T1000 (cell line): ENCODE results near the gene KDM7A.

ENCODE experiments used
- DNase-seq: peaks from one replicate; lab custom pipeline; 2025; ENCODE audit warnings: mixed read lengths; lab: John Stamatoyannopoulos, UW

KDM7A gene

DNA sequence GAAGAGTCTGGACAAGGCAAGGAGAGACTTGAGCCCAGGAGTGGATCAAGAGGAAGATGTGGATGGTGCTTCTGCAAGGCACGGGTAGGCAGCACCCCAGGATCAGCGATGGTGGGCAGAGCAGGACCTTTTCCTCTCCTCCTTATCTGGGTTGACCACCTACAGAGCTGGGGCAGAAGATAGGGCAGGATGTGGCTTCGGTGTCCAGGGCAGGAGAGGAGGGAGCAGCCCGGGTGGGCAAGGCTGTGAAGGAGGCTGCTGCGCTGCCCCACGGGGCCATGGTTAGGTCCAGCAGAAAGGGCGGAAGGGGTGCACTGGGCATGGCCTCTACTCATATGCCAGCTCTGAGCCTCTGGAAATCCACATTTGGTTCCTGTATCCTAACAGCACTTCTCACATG is 94.0 kb downstream of the KDM7A start:
- no peak for DNase-seq

DNA sequence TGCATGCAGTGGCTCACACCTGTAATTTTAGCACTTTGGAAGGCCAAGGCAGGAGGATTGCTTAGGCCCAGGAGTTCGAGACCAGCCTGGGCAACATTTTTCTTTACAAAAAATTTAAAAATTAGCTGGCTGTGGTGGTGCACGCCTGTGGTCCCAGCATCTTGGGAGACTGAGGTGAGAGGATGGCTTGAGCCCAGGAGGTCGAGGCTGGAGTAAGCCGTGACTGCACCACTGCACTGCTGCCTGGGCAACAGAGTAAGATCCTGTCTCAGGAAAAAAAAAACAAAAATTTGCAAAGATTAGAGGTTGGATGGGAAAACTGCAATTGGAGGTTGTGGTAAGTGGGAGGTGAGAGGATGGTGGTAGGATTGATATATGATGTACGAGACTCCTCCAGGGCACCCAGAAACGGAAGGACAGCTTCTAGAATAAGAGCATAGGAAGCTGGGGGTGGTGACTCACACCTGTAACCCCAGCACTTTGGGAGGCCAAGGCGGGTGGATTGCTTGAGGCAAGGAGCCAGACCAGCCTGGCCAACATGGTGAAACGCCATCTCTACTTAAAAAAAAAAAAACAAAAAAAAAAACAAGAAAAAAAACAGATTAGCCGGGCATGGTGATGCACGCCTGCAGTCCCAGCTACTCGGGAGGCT is 94.9 kb downstream of the KDM7A start:
- DNase-seq = no peak

DNA sequence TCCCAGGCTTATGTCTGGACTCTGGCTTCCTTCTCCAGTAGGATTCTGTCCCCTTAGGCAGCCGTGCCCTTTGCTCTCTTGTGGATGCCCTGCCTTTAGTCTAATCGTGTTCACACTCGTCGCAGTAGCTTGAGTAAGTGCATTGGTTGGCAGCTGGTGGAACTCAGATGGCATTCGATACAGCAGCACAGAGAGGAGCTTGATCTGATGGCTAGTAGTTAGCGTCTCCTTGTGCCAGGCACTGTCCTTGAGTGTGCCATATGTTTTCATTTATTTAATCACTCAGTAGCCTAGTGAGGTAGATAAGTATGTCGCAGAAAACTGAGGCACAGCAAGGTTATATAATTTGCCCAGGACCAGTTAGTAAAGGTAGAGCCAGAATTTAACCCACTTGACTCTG is 95.9 kb downstream of the KDM7A start:
- no peak for DNase-seq

DNA sequence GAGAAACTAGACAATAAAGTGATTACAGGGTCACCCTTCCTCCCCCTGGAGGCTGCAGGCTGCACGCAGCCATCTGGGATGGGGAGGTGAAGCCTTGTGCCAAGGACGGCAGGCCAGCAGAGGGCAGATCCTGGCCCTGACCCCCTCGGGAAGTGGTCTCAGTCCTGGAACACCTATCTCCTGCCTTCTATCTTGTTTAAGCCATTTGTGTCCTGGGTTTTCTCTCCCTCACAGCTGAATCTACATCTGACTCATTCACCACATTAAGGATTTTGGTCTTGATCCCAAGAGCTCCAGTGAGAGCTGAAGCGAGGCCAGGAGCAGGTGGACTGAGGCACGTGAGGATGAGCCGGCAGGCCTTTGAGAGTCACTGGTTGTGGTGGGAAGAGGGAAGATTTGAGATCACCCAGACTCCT is 97.7 kb downstream of the KDM7A start:
- DNase-seq = no peak

DNA sequence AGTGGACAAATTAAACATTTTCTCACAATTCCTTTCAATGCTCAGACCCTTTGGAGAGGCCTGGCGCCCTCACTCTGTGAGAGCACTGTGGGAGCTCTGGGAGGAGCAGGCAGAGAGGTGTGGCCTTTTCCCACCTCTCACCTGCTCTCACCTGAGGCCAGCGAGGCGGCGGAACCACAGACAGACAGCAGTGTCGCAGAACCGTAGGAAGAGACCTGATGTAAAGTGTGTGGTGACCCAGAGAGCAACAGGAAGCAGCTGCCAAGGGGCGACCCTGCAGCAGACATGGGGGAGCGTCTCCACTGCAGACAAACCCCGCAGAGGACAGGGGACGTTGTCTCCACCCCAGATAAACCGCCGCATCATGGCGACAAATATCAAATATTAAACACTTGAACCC is 98.4 kb downstream of the KDM7A start:
- no peak for DNase-seq

DNA sequence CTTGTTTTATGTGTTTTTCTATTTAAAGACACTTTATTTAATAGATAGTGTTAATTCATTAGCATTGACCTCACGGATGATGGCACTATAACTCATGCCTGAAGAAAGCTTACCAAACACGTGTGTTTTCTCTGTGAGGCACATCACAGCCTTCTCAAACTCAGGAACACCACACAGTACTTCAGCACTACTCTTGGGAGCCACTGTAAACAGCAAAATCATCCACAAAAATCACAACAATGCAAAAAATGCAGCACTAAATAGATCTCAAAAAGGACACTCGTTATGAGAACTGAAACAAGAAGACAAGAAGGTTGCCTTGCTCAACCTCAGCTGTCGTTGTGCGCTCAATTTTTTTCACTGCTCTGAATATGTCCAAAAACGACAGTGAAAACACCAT is 102.0 kb downstream of the KDM7A start:
- DNase-seq = no peak

DNA sequence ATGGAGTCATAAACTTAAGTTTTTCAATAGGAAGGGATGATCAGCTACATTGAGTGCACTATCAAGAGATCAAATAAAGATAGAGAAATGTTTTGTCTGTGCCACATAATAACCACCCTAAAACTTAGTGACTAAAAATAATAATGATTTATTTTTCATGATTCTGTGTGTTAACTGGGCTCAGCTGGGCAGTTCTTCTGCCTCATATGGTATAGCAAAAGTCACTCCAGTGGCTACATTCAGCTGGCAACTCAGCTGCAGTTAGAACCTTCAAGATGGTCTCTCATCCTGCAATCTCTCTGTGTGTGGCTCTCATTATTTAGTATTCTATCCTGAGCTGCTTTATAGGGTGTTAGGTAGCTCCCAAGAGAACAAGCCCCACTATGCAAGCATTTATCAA is 106.2 kb downstream of the KDM7A start:
- no peak for DNase-seq

DNA sequence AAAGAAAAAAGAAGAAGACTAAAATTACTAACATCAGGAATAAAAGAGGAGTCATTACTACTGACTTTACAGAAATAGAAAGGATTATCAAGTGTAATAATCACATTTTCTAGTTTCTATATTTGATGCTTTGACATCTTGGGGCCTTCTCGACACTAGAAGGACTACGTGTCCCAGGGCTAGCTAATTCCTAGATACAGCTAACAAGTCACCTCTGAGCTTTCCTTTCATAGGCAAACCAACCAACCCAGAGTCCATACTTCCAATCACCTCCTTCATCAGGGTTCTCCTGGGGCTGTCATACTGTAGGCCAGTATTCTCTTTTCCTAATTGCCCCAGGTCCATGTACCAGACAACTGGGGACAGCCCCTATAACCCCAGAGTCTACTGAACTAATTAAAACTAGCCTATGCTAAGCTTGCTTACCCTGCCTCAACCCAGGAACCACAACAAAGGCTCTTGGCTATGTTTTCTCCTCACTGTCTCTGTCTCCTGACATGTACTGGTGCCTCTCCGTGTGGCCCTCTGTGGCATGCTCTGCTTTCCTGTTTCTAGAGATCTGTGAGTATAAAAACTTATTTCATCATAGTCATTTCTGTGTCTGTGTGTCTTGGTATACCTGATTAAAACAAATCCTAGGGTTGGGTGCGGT is 107.4 kb downstream of the KDM7A start:
- no peak for DNase-seq

DNA sequence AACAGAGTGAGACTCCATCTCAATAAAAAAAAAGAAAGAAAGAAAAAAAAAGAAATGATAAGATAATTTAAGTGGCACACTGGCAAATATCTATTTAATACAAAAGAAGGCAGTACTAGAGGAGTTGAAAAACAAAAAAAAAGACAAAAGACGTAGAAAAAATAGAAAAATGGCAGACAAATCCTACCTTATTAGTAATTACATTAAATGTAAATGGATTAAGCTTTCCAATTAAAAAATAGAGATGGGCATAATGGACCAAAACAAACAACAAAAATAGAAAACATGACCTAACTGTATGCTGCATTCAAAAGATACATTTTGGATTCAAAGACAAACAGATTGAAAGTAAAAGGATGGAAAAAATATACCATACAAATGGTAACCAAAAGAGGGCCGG is 108.8 kb downstream of the KDM7A start:
- DNase-seq = no peak

DNA sequence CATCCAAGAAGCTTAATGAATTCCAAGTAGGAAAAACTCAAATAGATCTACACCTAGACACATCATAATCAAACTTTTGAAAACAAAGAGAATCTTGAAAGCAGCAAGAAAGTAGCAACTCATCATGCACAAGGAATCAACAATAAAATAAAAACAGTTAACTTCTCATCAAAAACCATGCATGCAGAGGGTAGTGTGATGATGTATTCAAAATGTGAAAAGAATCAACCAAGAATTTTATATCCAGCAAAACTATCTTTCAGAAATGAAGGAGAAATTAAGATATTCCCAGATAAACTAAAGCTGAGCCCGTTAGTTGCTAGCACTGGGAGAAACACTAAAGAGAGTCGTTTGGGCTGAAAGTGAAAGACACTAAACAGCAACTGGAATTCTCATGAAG is 109.7 kb downstream of the KDM7A start:
- no peak for DNase-seq

DNA sequence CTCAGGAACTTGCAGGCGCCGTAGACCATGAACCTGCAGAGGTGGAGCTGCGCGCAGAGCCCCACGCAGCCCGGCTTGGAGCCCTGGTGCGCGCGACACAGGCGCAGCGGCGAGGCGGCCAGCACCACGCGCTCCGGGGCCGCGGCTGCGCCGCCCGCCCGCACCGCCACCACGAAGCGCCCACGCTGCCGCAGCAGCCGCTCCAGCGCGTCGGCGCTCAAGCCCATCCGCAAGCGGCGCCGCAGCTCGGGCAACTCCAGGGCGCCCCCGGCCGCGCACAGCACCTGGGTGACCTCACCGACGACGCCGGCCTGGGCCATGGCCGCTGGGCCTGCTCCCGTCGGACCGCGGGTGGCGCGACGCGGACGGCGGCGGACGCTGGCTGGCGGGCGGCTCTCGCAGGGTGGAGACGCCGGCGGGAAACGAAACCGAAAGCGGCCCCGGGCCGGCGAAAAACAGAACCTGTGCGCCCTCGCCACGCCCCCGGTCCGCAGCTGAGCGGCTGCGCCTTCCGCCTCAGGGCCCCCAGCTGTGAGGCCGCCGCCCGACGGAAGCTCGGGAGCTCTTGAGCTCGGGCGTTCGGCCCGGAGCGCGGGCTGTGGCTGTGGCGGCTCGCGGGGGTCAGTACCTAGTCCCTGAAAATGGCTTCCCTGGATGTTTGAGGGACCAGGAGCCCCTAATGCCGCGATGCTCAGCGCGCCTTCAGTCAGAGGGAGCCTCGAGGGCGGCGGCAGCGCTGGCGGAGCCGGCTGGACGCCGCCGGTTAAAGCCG is 114.1 kb downstream of the KDM7A start, which contains the start of gene PARP12:
TSS of gene PARP12 (minus strand) at position 424 of the 772 bp plus-strand sequence. CDS start at position 320, 104 bp downstream.
- DNase-seq = peak; percentile 63

DNA sequence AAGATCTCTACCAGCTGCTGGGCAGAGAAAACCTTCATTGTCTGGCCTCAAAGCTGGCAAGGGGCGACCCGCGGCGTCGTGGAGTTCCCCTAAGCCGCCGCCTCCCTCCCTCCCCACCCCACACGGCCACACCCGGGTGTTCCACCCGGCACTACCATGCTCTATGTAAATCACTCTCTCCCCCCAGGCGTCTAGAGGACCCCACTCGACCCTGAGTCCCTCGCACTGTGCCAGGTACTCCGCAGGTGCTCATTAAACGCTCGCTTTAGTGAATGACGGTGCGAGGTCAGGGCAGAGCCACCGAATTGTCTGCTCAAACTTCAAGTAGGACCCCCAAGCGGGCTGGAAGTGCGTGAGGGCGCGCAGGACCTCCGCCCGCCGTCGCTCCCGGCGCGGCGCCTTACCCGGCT is 114.7 kb downstream of the KDM7A start:
- DNase-seq = no peak

DNA sequence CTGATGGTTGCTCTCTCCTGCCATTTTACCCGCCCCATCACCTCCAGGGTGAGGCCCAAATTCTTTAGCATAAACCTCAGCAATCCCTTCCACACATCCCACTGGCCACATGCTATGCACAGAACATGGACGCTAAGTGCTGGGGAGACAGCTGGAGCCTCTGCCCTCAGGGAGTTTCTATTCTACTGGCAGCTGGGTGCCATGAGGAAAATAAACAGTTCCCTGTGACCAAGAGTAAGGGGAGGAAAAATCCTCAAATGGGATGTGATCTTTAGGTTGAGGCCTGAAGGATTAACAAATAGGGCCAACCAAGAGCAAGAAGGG is 115.2 kb downstream of the KDM7A start:
- DNase-seq = no peak

DNA sequence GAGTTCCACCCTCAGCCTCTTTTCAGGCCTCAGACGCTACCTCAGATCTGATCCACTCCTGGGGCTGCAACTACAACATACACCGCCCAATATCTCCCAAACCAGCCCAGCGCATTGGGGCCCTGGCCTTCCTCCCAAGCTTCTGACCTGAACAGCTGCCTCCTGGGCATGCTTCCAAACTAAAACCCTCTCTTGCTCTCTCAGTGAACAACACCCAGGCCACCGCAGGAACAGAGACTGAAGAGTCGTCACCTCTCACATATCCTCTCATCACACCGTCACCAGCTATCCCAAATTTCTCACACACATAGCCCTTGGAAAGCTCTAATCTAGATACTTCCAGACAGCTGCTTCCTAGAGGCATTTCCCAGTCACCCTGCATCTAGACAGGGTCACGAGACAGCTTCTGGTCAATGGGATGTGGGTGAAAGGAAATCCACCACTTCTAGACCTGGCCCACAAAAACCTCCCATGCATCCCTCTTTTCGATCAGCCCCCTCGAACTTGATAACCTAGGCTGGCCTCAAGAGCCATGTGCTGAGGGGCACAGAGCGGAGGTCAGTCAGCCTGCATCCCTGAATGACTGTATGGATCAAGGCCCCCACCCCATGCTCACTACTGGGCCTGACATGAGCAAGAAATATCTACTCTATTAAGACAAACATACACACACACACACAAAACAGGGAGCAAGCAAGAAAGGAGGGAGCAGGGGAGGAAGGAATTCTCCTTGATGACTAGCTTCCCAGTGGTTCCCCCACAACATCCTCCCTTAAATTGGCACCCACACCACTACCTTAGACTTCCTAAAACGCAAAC is 115.8 kb downstream of the KDM7A start:
- DNase-seq = no peak

DNA sequence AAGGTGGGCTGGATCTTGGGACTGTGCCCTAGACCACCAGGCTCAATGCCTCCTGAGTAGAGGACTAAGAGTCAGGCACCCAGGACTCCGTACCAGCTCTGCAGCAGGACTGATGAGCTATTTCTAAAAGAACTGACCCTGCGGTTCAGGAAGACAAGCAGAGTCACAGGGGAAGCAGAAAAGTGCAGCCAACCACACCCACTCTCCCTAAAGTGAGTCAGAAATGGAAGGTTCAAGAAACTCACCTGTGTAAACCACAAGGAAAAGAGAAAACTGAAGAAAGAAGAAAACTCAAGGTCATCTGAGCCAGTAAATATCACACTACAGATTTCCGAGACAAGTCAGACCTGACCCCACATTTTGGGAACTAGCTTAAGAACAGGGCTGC is 116.5 kb downstream of the KDM7A start:
- DNase-seq = no peak

DNA sequence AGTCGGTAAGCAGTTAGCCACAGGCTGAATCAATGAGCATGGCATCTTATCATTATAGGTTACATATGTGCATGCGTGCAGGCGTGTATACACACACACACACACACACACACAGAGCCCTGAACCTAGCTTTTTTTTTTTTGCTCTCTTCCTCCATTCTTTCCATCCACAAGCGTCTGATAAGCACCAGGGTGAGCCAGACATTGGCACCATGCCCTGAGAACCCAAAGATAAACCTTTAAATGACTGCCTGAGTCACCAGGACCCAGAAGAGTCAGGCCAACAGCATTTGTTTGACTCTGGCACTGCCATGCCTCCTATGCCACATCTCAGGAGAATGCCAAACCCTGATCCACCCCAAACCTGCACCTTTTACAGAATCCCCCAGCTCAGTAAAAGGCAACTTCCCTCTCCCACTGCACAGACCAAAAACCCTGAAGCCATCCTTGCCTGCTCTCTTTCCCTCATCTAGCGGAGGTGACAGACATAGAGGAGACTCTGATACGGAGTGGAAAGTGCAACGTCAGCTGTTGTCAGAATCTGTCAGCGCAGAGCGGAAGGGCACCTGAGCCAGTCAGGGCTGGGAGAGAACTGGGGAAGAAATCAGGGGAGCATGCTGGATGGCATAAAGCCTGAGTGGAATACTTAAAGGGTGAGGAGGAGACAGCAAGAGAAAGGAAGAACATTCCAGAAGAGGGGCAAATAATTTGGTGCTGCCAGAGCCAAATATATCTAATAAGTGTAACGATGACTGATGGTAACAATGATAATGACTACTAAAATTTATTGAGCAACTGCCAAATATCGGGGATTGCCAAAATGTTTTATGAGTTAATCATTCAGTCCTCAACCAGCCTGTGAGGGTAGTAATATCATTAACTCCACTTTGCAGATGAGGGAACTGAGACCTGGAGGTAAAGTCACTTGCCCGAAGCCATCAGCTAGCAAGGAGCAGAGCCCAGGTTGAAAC is 117.2 kb downstream of the KDM7A start:
- peak; percentile 62 for DNase-seq

DNA sequence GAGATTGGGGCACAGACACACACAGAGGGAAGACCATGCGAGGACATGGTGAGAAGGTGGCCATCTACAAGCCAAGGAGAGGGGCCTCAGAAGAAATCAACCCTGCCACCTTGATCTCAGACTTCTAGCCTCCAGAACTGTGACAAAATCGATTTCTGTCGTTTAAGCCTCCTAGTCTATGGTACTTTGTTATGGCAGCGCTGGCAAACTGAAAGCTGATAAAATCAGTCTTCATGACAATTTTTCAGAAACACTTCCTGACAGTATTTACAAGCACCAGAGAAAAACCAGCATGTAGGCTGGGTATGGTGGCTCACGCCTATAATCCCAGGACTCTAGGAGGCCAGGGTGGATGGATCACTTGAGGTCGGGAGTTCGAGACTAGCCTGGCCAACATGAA is 118.3 kb downstream of the KDM7A start:
- DNase-seq = no peak

DNA sequence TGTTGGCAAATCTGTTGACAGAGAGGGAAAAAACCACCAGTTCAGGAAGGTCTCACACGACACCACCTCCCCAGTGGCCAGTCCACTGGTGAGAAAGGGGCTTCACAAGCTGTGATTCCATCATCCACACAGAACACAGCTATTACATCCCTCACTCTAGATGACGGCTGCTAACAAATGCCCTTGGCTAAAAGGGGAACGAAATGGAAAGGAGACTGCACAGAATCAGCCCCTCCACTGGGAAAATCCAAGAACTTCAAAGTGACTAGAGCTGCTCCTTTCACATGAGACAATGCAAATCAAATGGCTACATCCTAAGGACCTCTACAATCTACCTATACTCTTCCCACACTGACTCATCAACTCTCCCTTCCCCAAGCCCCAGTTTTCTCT is 119.6 kb downstream of the KDM7A start:
- no peak for DNase-seq

DNA sequence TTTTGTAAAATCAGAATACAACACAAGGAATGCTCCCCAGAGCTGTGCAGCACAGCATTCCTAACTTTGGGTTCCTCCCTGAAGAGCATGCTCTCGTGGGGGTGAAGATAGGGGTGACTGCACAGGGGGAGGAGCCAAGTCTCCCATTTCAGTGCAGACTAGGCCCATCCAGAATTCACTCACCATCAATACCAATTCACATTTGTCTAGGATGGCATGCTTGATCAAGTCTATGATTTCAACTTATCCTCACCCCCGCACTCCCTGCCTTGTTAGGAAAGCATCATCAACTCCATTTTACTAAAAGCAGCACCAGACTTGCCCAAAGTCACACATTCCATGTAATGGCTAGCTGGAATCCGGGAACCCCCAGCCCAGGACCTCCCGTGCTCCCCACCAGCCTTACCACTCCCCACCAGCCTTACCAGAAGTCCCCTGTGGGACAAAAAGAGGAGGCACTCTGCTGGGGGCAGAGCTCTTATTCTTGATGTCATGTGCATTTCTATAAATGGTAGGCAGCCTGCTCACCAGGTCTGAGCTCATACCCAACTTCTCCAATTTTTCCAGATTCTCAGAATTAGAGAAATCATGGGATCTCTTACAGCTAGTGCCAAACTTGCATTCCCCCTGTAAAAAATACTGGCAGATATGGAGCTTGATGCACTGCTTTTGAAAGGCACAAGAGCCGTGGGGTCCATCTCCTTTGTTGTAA is 120.2 kb downstream of the KDM7A start:
- no peak for DNase-seq

DNA sequence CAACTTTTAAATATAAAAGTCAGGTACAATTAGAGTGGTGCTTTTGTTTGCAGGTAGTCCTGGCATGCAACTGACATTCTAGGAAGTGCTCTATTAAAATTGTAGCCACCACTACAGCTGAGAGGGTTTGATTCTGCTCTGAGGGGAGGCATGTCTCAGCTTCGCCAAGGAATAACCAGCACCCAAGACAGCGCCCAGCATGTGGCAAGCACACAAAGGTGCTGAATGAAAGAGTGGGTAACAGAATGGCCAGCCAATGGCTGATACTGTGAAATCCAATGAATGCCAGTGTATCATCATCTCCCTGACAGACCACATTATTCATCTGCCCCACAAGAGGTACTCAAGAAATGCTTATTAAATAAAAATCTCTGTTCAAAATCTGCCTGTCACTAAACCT is 121.0 kb downstream of the KDM7A start:
- no peak for DNase-seq

DNA sequence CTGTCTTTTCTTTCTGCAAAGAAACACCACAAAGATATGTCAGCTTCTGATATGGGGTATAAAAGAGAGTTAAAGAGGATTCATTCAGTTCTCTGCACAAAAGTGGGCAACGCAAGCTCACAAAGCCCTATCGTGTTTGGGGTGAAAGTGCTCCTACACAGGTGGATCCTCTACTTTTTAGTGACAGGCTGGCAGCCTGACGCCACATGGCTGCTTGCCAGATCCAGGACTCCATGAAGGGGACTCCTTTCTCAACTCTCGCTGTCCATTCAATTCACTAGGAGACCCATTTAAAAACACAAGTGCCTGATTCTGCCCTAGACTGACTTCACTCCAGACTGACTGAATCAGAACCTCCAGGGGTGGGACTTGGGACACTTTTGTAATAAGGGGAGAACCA is 122.0 kb downstream of the KDM7A start:
- no peak for DNase-seq
